Measurements from ENCODE around the gene PCP2. TPM values are rescaled to one million over a fixed set of nuclear protein-coding genes. Genes with fewer than 3 reads are reported as not detected.

The PCP2 gene
- total and polyA plus RNA-seq, 2 of the 13 experiments (the other 11 are each of a cell fraction or from before 2014, with no cell fraction given): 0.62 TPM; not detected in 1

- TF ChIP-seq CREM (IDR thresholded peaks at IDR 0.05) (no peak), CREM (CRISPR knock-in tag; IDR thresholded peaks at IDR 0.05) (no peak), ZNF563 (CRISPR knock-in tag; IDR thresholded peaks at IDR 0.05) (no peak), ZSCAN5A (CRISPR knock-in tag; IDR thresholded peaks at IDR 0.05; ENCODE audit: borderline replicate concordance) (no peak), ZNF549 (CRISPR knock-in tag; IDR thresholded peaks at IDR 0.05) (no peak), ZNF615 (CRISPR knock-in tag; IDR thresholded peaks at IDR 0.05; ENCODE audit: borderline replicate concordance) (no peak), ZNF343 (CRISPR knock-in tag; IDR thresholded peaks at IDR 0.05) (no peak)
These were observed 39.0 kb upstream of the PCP2 start (continued) for GRCh38 chr19:7672522-7672921.

GRCh38 chr19:7670790-7671189 is 37.3 kb upstream of the PCP2 start:
- no peak overlapping the region for H2AFZ ChIP-seq (ENCODE audit: low read length)
- CTCF ChIA-PET (ENCODE audit: low intra/inter-chr PET ratio, low total read pairs): no interaction called here
- no peaks in the 10 kb centered on the region for H3K9me3 ChIP-seq (ENCODE audit: low read length)
- POLR2A ChIA-PET: no interaction called here
- no peak overlapping the region for H3K4me2 ChIP-seq (ENCODE audit: low read depth, low read length)
- no peak overlapping the region for H3K9ac ChIP-seq (ENCODE audit: insufficient read depth, low read depth, low read length)
- H3K27me3 ChIP-seq (ENCODE audit: control insufficient read depth in 1 of 2, insufficient read depth in 2 of 2, low read length in 2 of 2): peaks cover 0 to 27% of the 10 kb centered on the region in 2 experiments; a peak in 1 of 5 replicates
- no peak for FAIRE-seq
- H3K79me2 ChIP-seq (ENCODE audit: insufficient read depth, low read length): no peaks in the 10 kb centered on the region
- 19% methylated on average over 4 of the region's 9 CpGs for WGBS (ENCODE audit: low lambda C conversion rate)
- no peaks in the 10 kb centered on the region for H3K36me3 ChIP-seq (replicated peaks in 1 of 2; ENCODE audit: control insufficient read depth in 1 of 2, insufficient read depth in 2 of 2, low read length in 2 of 2)
- H4K20me1 ChIP-seq (ENCODE audit: insufficient read depth, low read length): no peaks in the 10 kb centered on the region
- in situ Hi-C loops (cut with HindIII; ENCODE audit: extremely low pct_ligation_motif_present, low pct_unique_long_range_greater_than_20kb): no loop called here
- H3K4me3 ChIP-seq (replicated peaks in 1 of 3; ENCODE audit: insufficient read depth in 1 of 3, low read depth in 2 of 3, low read length in 3 of 3): no peak overlapping the region; a peak in 1 of 6 replicates
- no TSS peak for BruUV-seq (replicated peaks)
- TF ChIP-seq SIX1 (CRISPR knock-in tag; IDR thresholded peaks at IDR 0.05; ENCODE audit: borderline replicate concordance): no peak
- TF ChIP-seq TBX3 (IDR thresholded peaks at IDR 0.05; ENCODE audit: borderline replicate concordance): no peak
- TF ChIP-seq MAFG (CRISPR knock-in tag; IDR thresholded peaks at IDR 0.05): no peak
- TF ChIP-seq HNRNPK (IDR thresholded peaks at IDR 0.05; ENCODE audit: low read depth, low read length, poor library complexity, severe bottlenecking): peak; percentile 31
- peak; percentile 68 for TF ChIP-seq CREB1 (IDR thresholded peaks at IDR 0.05)
- no peak for TF ChIP-seq CREB1 (CRISPR knock-in tag; IDR thresholded peaks at IDR 0.05)
- intact Hi-C loops (cut with micrococcal nuclease; ENCODE audit: unreplicated experiment): no loop called here
- no peak overlapping the region for H3K27ac ChIP-seq (ENCODE audit: extremely low read length, insufficient read depth, low read length)
- H3K4me1 ChIP-seq (ENCODE audit: insufficient read depth, low read length): no peaks in the 10 kb centered on the region
- no peak for ATAC-seq
- no peak for DNase-seq (ENCODE audit: low spot score)
